Measurements from ENCODE around the gene RAB27B.

The RAB27B gene

GRCh38 chr18:54888378-54888777 is 60.1 kb downstream of the RAB27B start:
- Histone ChIP-seq H3K27ac (replicated peaks) (no peak overlapping the region), H3K4me3 (replicated peaks; ENCODE audit: insufficient read depth, low read length) (no peak overlapping the region), H3K27me3 (ENCODE audit: insufficient read depth, poor library complexity, severe bottlenecking) (peaks cover 2% of the 10 kb centered on the region)
- DNase-seq (ENCODE audit: low read depth in 1 of 2, low spot score in 1 of 2), result no peak
- TF ChIP-seq GABPA (IDR thresholded peaks at IDR 0.05; ENCODE audit: low read depth) (no peak), POLR2AphosphoS5 (IDR thresholded peaks at IDR 0.05; ENCODE audit: low read depth) (no peak), REST (IDR thresholded peaks at IDR 0.05; ENCODE audit: insufficient replicate concordance, low read depth) (no peak), SPI1 (IDR thresholded peaks at IDR 0.05; ENCODE audit: borderline replicate concordance, low read depth) (no peak)
- TF ChIP-seq, protein P1, sequence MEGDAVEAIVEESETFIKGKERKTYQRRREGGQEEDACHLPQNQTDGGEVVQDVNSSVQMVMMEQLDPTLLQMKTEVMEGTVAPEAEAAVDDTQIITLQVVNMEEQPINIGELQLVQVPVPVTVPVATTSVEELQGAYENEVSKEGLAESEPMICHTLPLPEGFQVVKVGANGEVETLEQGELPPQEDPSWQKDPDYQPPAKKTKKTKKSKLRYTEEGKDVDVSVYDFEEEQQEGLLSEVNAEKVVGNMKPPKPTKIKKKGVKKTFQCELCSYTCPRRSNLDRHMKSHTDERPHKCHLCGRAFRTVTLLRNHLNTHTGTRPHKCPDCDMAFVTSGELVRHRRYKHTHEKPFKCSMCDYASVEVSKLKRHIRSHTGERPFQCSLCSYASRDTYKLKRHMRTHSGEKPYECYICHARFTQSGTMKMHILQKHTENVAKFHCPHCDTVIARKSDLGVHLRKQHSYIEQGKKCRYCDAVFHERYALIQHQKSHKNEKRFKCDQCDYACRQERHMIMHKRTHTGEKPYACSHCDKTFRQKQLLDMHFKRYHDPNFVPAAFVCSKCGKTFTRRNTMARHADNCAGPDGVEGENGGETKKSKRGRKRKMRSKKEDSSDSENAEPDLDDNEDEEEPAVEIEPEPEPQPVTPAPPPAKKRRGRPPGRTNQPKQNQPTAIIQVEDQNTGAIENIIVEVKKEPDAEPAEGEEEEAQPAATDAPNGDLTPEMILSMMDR (IDR thresholded peaks at IDR 0.05; ENCODE audit: insufficient read depth, low read length), result no peak

DNA sequence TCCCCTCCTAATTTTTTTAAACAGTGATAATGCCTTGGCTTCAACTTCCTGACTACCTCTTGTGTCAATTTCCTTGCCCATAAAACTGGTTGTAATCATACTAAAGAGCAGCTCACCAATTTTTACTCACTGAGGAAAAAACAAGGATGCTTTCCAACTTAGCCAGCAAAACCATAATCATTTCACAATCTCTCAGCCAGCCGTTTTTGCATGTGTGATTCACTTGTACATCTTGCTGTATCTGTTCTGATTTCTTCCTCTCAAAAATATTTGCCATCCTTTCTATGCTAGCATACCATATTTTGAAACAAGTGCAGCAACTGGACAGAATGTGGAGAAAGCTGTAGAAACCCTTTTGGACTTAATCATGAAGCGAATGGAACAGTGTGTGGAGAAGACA is 60.7 kb downstream of the RAB27B start:
- Histone ChIP-seq H3K4me3 (replicated peaks; ENCODE audit: insufficient read depth, low read length) (no peak overlapping the region), H3K27ac (replicated peaks) (no peak overlapping the region), H3K27me3 (ENCODE audit: insufficient read depth, poor library complexity, severe bottlenecking) (peaks cover 2% of the 10 kb centered on the region)
- no peak for DNase-seq (ENCODE audit: low read depth in 1 of 2, low spot score in 1 of 2)
- no peak for TF ChIP-seq SPI1 (IDR thresholded peaks at IDR 0.05; ENCODE audit: borderline replicate concordance, low read depth)
- no peak for TF ChIP-seq POLR2AphosphoS5 (IDR thresholded peaks at IDR 0.05; ENCODE audit: low read depth)
- TF ChIP-seq, protein P1 (IDR thresholded peaks at IDR 0.05; ENCODE audit: insufficient read depth, low read length), result no peak
- no peak for TF ChIP-seq GABPA (IDR thresholded peaks at IDR 0.05; ENCODE audit: low read depth)
- no peak for TF ChIP-seq REST (IDR thresholded peaks at IDR 0.05; ENCODE audit: insufficient replicate concordance, low read depth)

DNA sequence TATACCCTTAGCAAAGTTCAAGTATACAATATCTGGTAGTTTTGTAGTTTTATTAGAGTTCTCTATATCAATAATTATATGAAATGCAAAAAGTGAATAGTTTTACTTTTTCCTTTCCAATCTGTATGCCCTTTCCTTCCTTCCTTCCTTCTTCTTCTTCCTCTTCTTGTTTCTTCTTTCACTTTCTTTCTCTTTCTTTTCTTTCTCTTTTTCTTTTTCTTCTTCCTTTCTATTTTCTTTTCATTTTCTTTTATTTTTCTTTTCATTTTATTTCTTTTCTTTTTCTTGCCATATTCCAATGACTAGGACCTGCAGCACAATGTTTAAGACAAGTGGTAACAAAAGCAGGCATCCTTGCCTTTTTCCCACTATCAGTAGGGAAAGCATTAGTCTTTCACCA is 71.2 kb downstream of the RAB27B start:
- TF ChIP-seq GABPA (IDR thresholded peaks at IDR 0.05; ENCODE audit: low read depth) (no peak), POLR2AphosphoS5 (IDR thresholded peaks at IDR 0.05; ENCODE audit: low read depth) (no peak), SPI1 (IDR thresholded peaks at IDR 0.05; ENCODE audit: borderline replicate concordance, low read depth) (no peak), REST (IDR thresholded peaks at IDR 0.05; ENCODE audit: insufficient replicate concordance, low read depth) (no peak)
- TF ChIP-seq, protein P1 (IDR thresholded peaks at IDR 0.05; ENCODE audit: insufficient read depth, low read length), result no peak

More for the DNA sequence above, 71.2 kb downstream of the RAB27B start:
- H3K27ac ChIP-seq (replicated peaks), result no peak overlapping the region
- no peak overlapping the region for H3K4me3 ChIP-seq (replicated peaks; ENCODE audit: insufficient read depth, low read length)
- no peaks in the 10 kb centered on the region for H3K27me3 ChIP-seq (ENCODE audit: insufficient read depth, poor library complexity, severe bottlenecking)
- DNase-seq (ENCODE audit: low read depth in 1 of 2, low spot score in 1 of 2), result no peak
